Small intestine (tissue), 7 donors: Measurements from ENCODE around the gene PPA1. TPM values are rescaled to one million over a fixed set of nuclear protein-coding genes. Genes with fewer than 3 reads are reported as not detected.
A peak's percentile ranks its signal among the peaks of the same experiment; 100 is the strongest.
"Not testable (repeated sequence)": the region's sequence is repeated elsewhere in the genome, so short reads cannot be mapped to it uniquely, and the experiment has no call there.

ENCODE experiments used
- DNase-seq, 2 donors: peaks; one replicate each; pipeline versions ENCODE4 v3.0.0 to v3.0.0-alpha.2; 2013
- FAIRE-seq: peaks from 2 replicates; lab custom pipeline; 2012; peaks lifted over from hg19 to GRCh38; lab: Jason Lieb, UNC
- H3K27ac ChIP-seq, 3 donors: one replicate each; pipeline ENCODE4 v1.5.1; 2013; ENCODE audit warnings: low read length in 2 of 3, mild to moderate bottlenecking in 2 of 3, control low read depth in 1 of 3, inconsistent platforms in 1 of 3, low read depth in 1 of 3, moderate library complexity in 1 of 3
- H3K27me3 ChIP-seq, 3 donors: one replicate each; pipeline ENCODE4 v1.6.1; 2013; ENCODE audit warnings: low read length in 3 of 3, inconsistent platforms in 1 of 3; ENCODE audit not compliant: control insufficient read depth in 3 of 3, insufficient read depth in 3 of 3
- H3K36me3 ChIP-seq, 3 donors: one replicate each; pipeline ENCODE4 v1.6.1; 2013; ENCODE audit warnings: low read length in 3 of 3, inconsistent platforms in 1 of 3, low read depth in 1 of 3, mild to moderate bottlenecking in 1 of 3, moderate library complexity in 1 of 3; ENCODE audit not compliant: control insufficient read depth in 3 of 3, insufficient read depth in 2 of 3
- H3K4me1 ChIP-seq, 3 donors: one replicate each; pipeline ENCODE4 v1.6.1; 2013; ENCODE audit warnings: low read length in 2 of 3, inconsistent platforms in 1 of 3, low read depth in 1 of 3, mild to moderate bottlenecking in 1 of 3, moderate library complexity in 1 of 3; ENCODE audit not compliant: control insufficient read depth in 3 of 3, insufficient read depth in 2 of 3
- H3K4me3 ChIP-seq, 3 donors: one replicate each; pipeline ENCODE4 v1.5.1; 2013; ENCODE audit warnings: low read length in 3 of 3, control low read depth in 1 of 3, inconsistent platforms in 1 of 3, low read depth in 1 of 3, mild to moderate bottlenecking in 1 of 3, moderate library complexity in 1 of 3
- H3K9me3 ChIP-seq, 2 donors: one replicate each; pipeline ENCODE4 v1.6.1; 2013; ENCODE audit warnings: low read depth in 1 of 2, low read length in 1 of 2; ENCODE audit not compliant: control insufficient read depth in 2 of 2, insufficient read depth in 1 of 2
- WGBS, 3 donors: extraction: QIAGEN DNeasy Blood & Tissue Kit; methylation state at CpG; one replicate each; pipeline ENCODE4 v1.1.7; 2013; 5-methylcytosine and 5-hydroxymethylcytosine counted together
- polyA plus RNA-seq, 4 donors: library from polyadenylated mRNA; stranded (reverse) in 3 of 4; unstranded in 1 of 4; fragments of 200-250 nt in 3 of 4; fragments of 120-200 nt in 1 of 4; gene quantifications; one replicate each; pipeline versions ENCODE4 v1.2.1 to v1.2.3, GENCODE V29; 2013
- donor health status: healthy with polysubstance abuse.
- donor health status: control.
- donor health status: control.
- donor health status: Bipolar disorder and iron deficiency.
- donor health status: healthy.

The PPA1 gene
- polyA plus RNA-seq, 4 donors, result 103 to 383 (median 203) TPM

DNA sequence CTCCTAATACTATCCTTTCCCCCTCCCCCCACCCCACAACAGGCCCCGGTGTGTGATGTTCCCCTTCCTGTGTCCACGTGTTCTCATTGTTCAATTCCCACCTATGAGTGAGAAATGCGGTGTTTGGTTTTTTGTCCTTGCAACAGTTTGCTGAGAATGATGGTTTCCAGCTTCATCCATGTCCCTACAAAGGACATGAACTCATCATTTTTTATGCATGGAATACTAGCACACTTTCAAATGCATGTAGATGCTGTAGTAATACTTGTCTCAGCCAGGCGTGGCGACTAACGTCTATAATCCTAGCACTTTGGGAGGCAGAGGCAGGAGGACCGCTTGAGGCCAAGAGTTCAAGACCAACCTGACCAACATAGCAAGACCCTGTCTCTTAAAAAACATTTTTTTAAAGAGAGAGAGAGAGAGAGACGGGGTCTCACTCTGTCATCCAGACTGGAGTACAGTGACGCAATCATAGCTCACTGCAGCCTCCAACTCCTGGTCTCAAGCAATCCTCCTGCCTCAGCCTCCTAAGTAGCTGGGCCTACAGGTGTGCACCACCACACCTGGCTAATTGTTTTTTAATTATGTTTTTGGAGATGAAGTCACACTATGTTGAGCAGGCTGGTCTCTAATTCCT, 10.3 kb downstream of the PPA1 start:
- H3K4me3 ChIP-seq, H3K4me1 ChIP-seq, H3K9me3 ChIP-seq, DNase-seq, H3K27me3 ChIP-seq, FAIRE-seq: not testable (repeated sequence)
- H3K27ac ChIP-seq, result peak overlapping the region in 1 of 3 donors; percentile 27
- WGBS, 3 donors, result 77 to 82% (median 82%) methylated on average over 9 of the region's 9 CpGs
- H3K36me3 ChIP-seq, result peaks cover 0 to 19% (median 4%) of the 10 kb centered on the region in 3 donors

GRCh38 chr10:70222340-70222794, 10.9 kb downstream of the PPA1 start:
- Histone ChIP-seq H3K27ac (peak overlapping the region in 1 of 3 donors; percentile 38), H3K4me1 (peaks cover 0 to 8% (median 2%) of the 10 kb centered on the region in 3 donors), H3K4me3 (no peak overlapping the region), H3K27me3 (no peaks in the 10 kb centered on the region), H3K9me3 (no peaks in the 10 kb centered on the region), H3K36me3 (peaks cover 0 to 19% (median 4%) of the 10 kb centered on the region in 3 donors)
- FAIRE-seq (no peak), DNase-seq (no peak)
- 86 to 88% (median 86%) methylated on average over 3 of the region's 3 CpGs for WGBS, 3 donors

DNA sequence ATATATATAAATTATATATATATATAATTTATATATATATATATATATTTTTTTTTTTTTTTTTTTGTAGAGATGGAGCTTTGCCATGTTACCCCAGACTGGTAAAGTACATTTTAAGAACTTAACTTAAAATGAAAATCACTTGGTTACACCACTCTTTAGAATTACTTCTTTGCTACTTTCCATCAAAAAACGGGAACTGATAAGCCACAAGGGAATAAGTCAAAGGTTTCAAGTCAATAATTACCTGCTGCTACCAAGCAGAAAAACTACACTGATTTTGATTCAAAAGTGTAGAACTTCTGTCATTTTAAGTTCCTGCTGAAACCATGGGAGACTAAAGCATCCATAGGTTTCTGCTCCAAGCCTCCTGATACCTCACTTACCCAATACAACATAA, 12.2 kb downstream of the PPA1 start:
- Histone ChIP-seq H3K27me3 (no peaks in the 10 kb centered on the region), H3K36me3 (peaks cover 0 to 20% (median 7%) of the 10 kb centered on the region in 3 donors), H3K27ac (peak overlapping the region in 1 of 3 donors; percentile 25), H3K9me3 (no peaks in the 10 kb centered on the region), H3K4me3 (no peak overlapping the region), H3K4me1 (peaks cover 0 to 4% (median 0%) of the 10 kb centered on the region in 3 donors)
- WGBS, 3 donors, result 6 to 28% (median 15%) methylated on average over 1 of the region's 1 CpG
- peak in 1 of 2 donors; percentile 11 for DNase-seq
- FAIRE-seq, result no peak

DNA sequence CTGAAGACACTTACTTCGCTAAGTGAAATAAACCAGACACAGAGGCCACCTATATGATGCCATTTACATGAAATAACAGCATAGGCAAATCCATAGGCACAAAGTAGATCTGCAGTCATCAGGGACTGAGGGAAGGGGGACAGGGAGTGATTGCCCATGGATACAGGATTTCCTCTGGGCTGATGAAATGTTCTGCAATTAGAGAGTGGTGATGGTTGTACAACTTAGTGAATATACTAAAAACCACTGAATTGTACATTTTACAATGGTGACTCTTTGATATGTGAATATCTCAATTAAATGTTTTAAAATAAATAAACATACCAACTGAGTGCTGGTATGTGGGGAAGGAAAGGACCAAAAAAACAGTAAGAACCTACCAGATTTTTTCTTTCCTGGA, 20.4 kb downstream of the PPA1 start:
- FAIRE-seq, result no peak
- Histone ChIP-seq H3K27me3 (no peaks in the 10 kb centered on the region), H3K27ac (no peak overlapping the region), H3K9me3 (no peaks in the 10 kb centered on the region), H3K4me1 (no peaks in the 10 kb centered on the region), H3K36me3 (peaks cover 2 to 29% (median 11%) of the 10 kb centered on the region in 3 donors), H3K4me3 (no peak overlapping the region)
- no peak for DNase-seq
- WGBS, 3 donors, result 98 to 100% (median 100%) methylated on average over 1 of the region's 1 CpG

DNA sequence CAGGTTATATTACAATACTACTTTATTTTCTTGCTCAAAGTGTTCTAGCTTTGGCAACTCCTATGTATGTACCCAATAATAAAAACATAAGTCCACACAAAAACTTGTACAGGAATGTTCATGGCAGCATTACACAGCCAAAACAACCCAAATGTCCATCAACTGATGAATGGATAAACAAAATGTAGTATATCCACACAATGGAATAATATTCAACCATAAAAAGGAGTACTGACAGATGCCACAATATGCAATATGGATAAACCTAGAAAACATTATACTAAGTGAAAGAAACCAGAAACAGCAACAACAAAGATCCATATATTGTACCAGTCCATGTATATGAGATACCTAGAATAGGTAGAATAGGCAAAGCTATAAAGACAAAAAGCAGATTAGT, 21.0 kb downstream of the PPA1 start:
- H3K9me3 ChIP-seq, result no peaks in the 10 kb centered on the region
- no peaks in the 10 kb centered on the region for H3K27me3 ChIP-seq
- no peak for DNase-seq
- H3K4me3 ChIP-seq, result no peak overlapping the region
- H3K27ac ChIP-seq, result no peak overlapping the region
- FAIRE-seq, result no peak
- H3K4me1 ChIP-seq, result no peaks in the 10 kb centered on the region
- H3K36me3 ChIP-seq, result peaks cover 2 to 34% (median 12%) of the 10 kb centered on the region in 3 donors

- Histone ChIP-seq H3K27ac (no peak overlapping the region), H3K4me1 (no peaks in the 10 kb centered on the region), H3K4me3 (no peak overlapping the region), H3K9me3 (no peaks in the 10 kb centered on the region), H3K36me3 (peaks cover 3 to 44% (median 17%) of the 10 kb centered on the region in 3 donors), H3K27me3 (no peaks in the 10 kb centered on the region)
- no peak for DNase-seq
- 83 to 96% (median 90%) methylated on average over 2 to 5 of the region's 5 CpGs for WGBS, 3 donors
- no peak for FAIRE-seq
Observed at GRCh38 chr10:70206762-70207161, 26.5 kb downstream of the PPA1 start.

DNA sequence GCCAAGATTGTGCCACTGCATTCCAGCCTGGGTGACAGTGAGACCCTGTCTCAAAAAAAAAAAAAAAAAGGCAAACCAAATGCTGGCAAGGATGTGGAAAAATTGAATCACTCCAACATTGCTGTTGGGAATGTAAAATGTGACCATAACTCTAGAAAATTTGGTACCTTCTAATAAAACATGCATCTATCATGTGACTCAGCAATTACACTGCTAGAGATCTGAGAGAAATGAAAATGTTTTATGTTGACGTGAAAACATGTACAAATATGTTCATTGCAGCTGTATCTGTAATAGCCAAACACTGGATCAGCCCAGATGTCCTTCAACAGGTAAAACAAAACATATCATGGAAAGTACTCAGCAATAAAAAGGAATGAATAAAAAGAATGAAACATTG, 32.1 kb downstream of the PPA1 start:
- FAIRE-seq (no peak), DNase-seq (no peak)
- Histone ChIP-seq H3K36me3 (peaks cover 2 to 41% (median 14%) of the 10 kb centered on the region in 3 donors), H3K4me3 (no peak overlapping the region), H3K9me3 (peaks cover 0 to 9% of the 10 kb centered on the region in 2 donors), H3K27me3 (no peaks in the 10 kb centered on the region), H3K27ac (no peak overlapping the region), H3K4me1 (no peaks in the 10 kb centered on the region)
- WGBS, 3 donors, result 89 to 100% (median 98%) methylated on average over 1 of the region's 1 CpG

- 96% methylated on average over 5 of the region's 5 CpGs for whole genome bisulfite sequencing, 3 donors
- peaks cover 0 to 9% of the 10 kb centered on the region in 2 donors for H3K9me3 ChIP-seq
- no peaks in the 10 kb centered on the region for H3K4me1 ChIP-seq
- DNase-seq, result no peak
- H3K27me3 ChIP-seq, result no peaks in the 10 kb centered on the region
- H3K4me3 ChIP-seq, result no peak overlapping the region
- no peak overlapping the region for H3K27ac ChIP-seq
- H3K36me3 ChIP-seq, result peaks cover 2 to 32% (median 11%) of the 10 kb centered on the region in 3 donors
- FAIRE-seq, result no peak
Observed at GRCh38 chr10:70198696-70199466, 34.3 kb downstream of the PPA1 start.
